Erythroblast (primary cell): ENCODE results near the gene RTP1.
"Not testable (repeated sequence)": the region's sequence is repeated elsewhere in the genome, so short reads cannot be mapped to it uniquely, and the experiment has no call there.

Experiments used
- GATA1 ChIP-seq: IDR thresholded peaks from 2 replicates; pipeline ENCODE4 v1.6.1; 2011; ENCODE audit warnings: low read depth, mild to moderate bottlenecking, control low read depth, low read length, moderate library complexity
- POLR2A ChIP-seq: IDR thresholded peaks from 2 replicates; pipeline ENCODE4 v1.6.1; 2011; ENCODE audit warnings: mild to moderate bottlenecking, low read length

DNA sequence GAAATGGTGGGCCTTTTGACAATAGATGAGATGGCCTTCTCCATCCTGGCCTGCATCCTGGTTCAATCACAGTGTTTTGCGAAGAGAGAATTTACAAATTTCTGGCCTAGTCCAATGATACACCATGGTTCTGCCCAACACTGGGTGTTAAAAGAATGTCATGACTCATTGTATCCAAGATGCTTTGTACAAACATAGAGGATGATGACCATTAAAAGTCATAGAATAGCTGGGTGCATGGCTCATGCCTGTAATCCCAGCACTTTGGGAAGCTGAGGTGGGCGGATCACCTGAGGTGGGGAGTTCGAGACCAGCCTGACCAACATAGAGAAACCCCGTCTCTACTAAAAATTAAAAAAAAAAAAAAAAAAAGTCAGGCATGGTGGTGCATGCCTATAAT, 41.5 kb downstream of the RTP1 start:
- not testable (repeated sequence) for TF ChIP-seq POLR2A, GATA1
